Measurements from ENCODE around the gene TEX14. TPM values are rescaled to one million over a fixed set of nuclear protein-coding genes. Genes with fewer than 3 reads are reported as not detected.

TEX14 gene
- total RNA-seq, 1 donor from 2014 or later = not detected

DNA sequence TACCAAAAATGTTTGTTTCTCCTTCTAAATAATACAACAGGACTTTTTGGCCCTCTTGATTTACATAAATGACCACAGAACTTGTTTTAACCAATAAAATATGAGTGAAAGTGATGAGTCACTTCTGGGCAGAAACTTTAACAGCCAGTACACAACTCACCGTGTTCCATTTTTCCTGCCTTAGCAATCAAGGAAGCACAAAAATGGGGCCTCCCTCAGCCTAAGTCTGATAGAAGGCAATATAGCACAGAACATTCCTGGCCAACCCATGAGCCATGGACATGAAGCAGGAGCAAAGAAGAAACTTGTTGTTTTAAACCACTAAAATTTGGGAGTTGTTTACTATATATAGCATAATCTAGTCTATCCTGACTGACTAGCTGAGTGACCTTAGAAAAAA lies 116.3 kb downstream of the TEX14 start:
- Histone ChIP-seq H3K4me1 (peaks cover 7% of the 10 kb centered on the region), H3K27ac (peak overlapping the region; percentile 23), H3K4me3 (no peak overlapping the region), H3K36me3 (no peaks in the 10 kb centered on the region), H3K9me3 (no peaks in the 10 kb centered on the region), H3K27me3 (no peaks in the 10 kb centered on the region)
- peak in 1 of 2 donors; percentile 45 for TF ChIP-seq POLR2AphosphoS5 (IDR thresholded peaks at IDR 0.05; ENCODE audit: insufficient read depth in 1 of 2, low read depth in 1 of 2)
- TF ChIP-seq POLR2A (IDR thresholded peaks at IDR 0.05) = no peak
- no peak for DNase-seq (ENCODE audit: extremely low spot score in 2 of 2)
- intact Hi-C loops (cut with DNase I) = no loop called here

DNA sequence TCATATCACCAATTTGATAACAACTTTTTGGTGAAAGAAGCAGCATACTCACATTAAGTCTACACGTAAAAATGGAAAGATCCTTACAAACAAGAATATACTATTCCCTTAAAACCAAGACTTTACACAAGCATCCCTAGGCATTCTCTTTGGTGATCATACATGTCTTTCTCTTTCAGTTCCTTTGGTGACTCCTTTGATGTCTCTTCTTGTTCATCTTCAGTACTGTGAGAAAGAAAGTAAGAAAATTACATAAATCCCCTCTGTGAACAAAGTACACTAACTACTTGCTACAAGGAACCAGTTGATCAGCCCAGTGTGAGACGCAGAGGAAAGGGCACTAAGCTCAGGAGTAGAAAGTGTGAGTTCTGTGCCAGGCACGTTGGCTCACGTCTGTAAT lies 117.8 kb downstream of the TEX14 start:
- Histone ChIP-seq H3K4me1 (peaks cover 7% of the 10 kb centered on the region), H3K27me3 (no peaks in the 10 kb centered on the region), H3K27ac (no peak overlapping the region), H3K4me3 (no peak overlapping the region), H3K9me3 (no peaks in the 10 kb centered on the region), H3K36me3 (no peaks in the 10 kb centered on the region)
- DNase-seq (ENCODE audit: extremely low spot score in 2 of 2) = no peak
- TF ChIP-seq POLR2A (IDR thresholded peaks at IDR 0.05) (no peak), POLR2AphosphoS5 (IDR thresholded peaks at IDR 0.05; ENCODE audit: insufficient read depth in 1 of 2, low read depth in 1 of 2) (no peak)
- TF ChIP-seq, protein P1, sequence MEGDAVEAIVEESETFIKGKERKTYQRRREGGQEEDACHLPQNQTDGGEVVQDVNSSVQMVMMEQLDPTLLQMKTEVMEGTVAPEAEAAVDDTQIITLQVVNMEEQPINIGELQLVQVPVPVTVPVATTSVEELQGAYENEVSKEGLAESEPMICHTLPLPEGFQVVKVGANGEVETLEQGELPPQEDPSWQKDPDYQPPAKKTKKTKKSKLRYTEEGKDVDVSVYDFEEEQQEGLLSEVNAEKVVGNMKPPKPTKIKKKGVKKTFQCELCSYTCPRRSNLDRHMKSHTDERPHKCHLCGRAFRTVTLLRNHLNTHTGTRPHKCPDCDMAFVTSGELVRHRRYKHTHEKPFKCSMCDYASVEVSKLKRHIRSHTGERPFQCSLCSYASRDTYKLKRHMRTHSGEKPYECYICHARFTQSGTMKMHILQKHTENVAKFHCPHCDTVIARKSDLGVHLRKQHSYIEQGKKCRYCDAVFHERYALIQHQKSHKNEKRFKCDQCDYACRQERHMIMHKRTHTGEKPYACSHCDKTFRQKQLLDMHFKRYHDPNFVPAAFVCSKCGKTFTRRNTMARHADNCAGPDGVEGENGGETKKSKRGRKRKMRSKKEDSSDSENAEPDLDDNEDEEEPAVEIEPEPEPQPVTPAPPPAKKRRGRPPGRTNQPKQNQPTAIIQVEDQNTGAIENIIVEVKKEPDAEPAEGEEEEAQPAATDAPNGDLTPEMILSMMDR (IDR thresholded peaks at IDR 0.05) = no peak
- intact Hi-C loops (cut with DNase I) = no loop called here

DNA sequence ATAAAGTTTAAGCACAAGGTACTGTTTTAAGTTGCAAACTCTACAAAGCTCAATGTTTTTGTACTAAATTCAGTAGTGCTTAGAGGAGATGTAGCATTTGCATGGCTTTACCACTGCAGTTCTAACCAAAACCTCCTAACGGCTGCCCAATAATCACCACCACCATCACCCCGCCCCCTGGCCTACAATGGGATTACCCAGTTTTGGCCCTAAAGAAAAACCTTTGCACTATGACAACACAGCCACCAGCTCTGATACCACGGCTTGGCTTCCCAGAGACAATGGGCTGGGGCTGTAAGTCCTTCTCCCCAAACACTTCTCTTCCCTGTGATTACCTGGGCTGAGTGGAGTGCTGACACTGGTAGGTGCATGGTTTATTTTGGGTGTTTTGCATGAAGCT lies 119.0 kb downstream of the TEX14 start:
- intact Hi-C loops (cut with DNase I) = no loop called here
- TF ChIP-seq, protein P1 (IDR thresholded peaks at IDR 0.05) = no peak
- TF ChIP-seq POLR2AphosphoS5 (IDR thresholded peaks at IDR 0.05; ENCODE audit: insufficient read depth in 1 of 2, low read depth in 1 of 2) (no peak), POLR2A (IDR thresholded peaks at IDR 0.05) (no peak)

DNA sequence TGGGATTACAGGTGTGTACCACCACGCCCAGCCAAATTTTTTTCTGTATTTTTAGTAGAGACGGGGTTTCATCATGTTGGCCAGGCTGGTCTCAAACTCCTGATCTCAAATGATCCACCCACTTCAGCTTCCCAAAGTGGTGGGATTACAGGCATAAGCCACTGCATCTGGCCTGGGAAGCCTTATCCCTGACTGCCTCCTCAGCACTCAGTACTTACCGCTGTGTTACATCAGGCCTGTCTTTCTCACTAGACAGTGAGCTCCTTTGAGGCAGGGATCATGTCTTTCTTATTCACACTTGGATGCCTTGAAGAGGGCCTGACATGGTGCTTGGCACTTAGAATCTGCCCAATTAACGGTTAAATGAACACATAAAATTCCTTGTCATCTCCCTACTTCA lies 121.1 kb downstream of the TEX14 start:
- TF ChIP-seq POLR2AphosphoS5 (IDR thresholded peaks at IDR 0.05; ENCODE audit: insufficient read depth in 1 of 2, low read depth in 1 of 2) (no peak), POLR2A (IDR thresholded peaks at IDR 0.05) (no peak)
- TF ChIP-seq, protein P1 (IDR thresholded peaks at IDR 0.05) = no peak
- intact Hi-C loops (cut with DNase I) = no loop called here
- Histone ChIP-seq H3K36me3 (no peaks in the 10 kb centered on the region), H3K9me3 (no peaks in the 10 kb centered on the region), H3K4me3 (no peak overlapping the region), H3K27me3 (no peaks in the 10 kb centered on the region), H3K4me1 (no peaks in the 10 kb centered on the region), H3K27ac (no peak overlapping the region)
- no peak for DNase-seq (ENCODE audit: extremely low spot score in 2 of 2)

More for the DNA sequence above, 119.0 kb downstream of the TEX14 start:
- DNase-seq (ENCODE audit: extremely low spot score in 2 of 2) = no peak
- H3K27me3 ChIP-seq = no peaks in the 10 kb centered on the region
- no peak overlapping the region for H3K4me3 ChIP-seq
- no peaks in the 10 kb centered on the region for H3K9me3 ChIP-seq
- peaks cover 5% of the 10 kb centered on the region for H3K4me1 ChIP-seq
- no peak overlapping the region for H3K27ac ChIP-seq
- H3K36me3 ChIP-seq = no peaks in the 10 kb centered on the region

- TF ChIP-seq POLR2A (IDR thresholded peaks at IDR 0.05) = no peak
- TF ChIP-seq POLR2AphosphoS5 (IDR thresholded peaks at IDR 0.05; ENCODE audit: insufficient read depth in 1 of 2, low read depth in 1 of 2) = no peak
- TF ChIP-seq, protein P1 (IDR thresholded peaks at IDR 0.05) = no peak
- no peaks in the 10 kb centered on the region for H3K36me3 ChIP-seq
- no peaks in the 10 kb centered on the region for H3K27me3 ChIP-seq
- intact Hi-C loops (cut with DNase I) = no loop called here
- H3K27ac ChIP-seq = no peak overlapping the region
- no peaks in the 10 kb centered on the region for H3K4me1 ChIP-seq
- H3K4me3 ChIP-seq = no peak overlapping the region
- no peaks in the 10 kb centered on the region for H3K9me3 ChIP-seq
- no peak for DNase-seq (ENCODE audit: extremely low spot score in 2 of 2)
These were observed 122.6 kb downstream of the TEX14 start for GRCh38 chr17:58569196-58569595.
